ENCODE measurements around the gene EPHA5.

DNA sequence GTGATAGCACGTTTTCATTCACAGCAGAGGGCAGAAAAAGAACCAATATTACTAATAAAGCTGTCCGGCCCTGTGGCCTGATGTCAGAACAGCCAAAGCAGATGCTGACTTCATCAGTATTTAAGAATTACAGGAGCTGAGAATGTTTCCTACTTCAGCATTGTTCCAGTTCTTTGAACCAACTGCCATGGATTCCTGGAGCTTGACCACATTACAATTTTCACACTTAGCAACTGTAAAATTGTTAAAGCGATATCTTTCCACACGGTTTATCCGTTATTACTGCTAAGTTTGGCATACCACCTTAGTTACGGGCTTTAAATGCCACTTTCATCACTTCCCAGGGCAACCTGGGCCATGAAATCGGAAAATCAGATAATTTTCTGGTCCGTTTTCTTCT, 118.2 kb downstream of the EPHA5 start:
- TF ChIP-seq POLR2A (IDR thresholded peaks at IDR 0.05; ENCODE audit: low read depth, low read length): no peak
- no peak for TF ChIP-seq PAX5 (IDR thresholded peaks at IDR 0.05; ENCODE audit: insufficient read depth, low read length, severe bottlenecking)
- no peak for TF ChIP-seq SPI1 (IDR thresholded peaks at IDR 0.05; ENCODE audit: low read depth, low read length)
- TF ChIP-seq POLR2AphosphoS5 (IDR thresholded peaks at IDR 0.05; ENCODE audit: low read depth, low read length): no peak

All from GM12891 (cell line).